Lower leg skin (tissue), 3 donors: ENCODE results near the gene FAM200B.

Source experiments
- POLR2A ChIP-seq, 2 donors: fragments of 450-650 bp; IDR thresholded peaks; one replicate each; pipeline ENCODE4 v1.6.1; 2016 to 2017; ENCODE audit warnings: antibody characterized with exemption in 2 of 2, mild to moderate bottlenecking in 1 of 2, moderate library complexity in 1 of 2
- TF ChIP-seq, protein P1 (sequence below), 3 donors: fragments of 450-650 bp; IDR thresholded peaks; one replicate each; pipeline ENCODE4 v1.5.1; 2016; ENCODE audit warnings: antibody characterized with exemption in 3 of 3, mild to moderate bottlenecking in 3 of 3, moderate library complexity in 2 of 3

DNA sequence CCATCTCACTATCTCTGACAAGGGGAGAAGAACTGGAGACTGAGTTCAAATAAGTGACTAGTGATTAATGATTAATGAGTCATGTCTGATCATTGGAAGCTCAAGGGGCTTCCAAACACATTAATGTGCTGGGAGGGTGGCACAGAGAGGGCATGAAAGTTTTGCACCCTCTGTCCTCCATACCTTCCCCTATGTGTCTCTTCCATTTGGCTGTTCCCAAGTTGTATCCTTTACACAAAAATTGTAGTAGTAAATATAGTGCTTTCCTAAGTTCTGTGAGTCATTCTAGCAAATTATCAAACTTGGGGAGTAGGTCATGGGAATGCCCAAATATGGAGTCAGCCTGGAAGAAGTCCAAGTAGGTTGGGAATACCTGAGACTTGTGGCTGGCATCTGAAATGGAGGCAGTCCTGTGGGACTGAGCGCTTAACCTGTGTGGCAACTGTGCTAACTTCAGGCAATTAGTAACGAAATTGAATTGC, 4.1 kb upstream of the FAM200B start:
- TF ChIP-seq, protein P1, sequence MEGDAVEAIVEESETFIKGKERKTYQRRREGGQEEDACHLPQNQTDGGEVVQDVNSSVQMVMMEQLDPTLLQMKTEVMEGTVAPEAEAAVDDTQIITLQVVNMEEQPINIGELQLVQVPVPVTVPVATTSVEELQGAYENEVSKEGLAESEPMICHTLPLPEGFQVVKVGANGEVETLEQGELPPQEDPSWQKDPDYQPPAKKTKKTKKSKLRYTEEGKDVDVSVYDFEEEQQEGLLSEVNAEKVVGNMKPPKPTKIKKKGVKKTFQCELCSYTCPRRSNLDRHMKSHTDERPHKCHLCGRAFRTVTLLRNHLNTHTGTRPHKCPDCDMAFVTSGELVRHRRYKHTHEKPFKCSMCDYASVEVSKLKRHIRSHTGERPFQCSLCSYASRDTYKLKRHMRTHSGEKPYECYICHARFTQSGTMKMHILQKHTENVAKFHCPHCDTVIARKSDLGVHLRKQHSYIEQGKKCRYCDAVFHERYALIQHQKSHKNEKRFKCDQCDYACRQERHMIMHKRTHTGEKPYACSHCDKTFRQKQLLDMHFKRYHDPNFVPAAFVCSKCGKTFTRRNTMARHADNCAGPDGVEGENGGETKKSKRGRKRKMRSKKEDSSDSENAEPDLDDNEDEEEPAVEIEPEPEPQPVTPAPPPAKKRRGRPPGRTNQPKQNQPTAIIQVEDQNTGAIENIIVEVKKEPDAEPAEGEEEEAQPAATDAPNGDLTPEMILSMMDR (IDR thresholded peaks at IDR 0.05): no peak
- TF ChIP-seq POLR2A (IDR thresholded peaks at IDR 0.05): no peak
